Choroid plexus epithelial cell (primary cell): ENCODE measurements around the gene SLC9A3.

Experiments used
- DNase-seq: peaks from one replicate; pipeline ENCODE4 v3.0.0-alpha.2; 2010; ENCODE audit warnings: low read depth
- H3K4me3 ChIP-seq: 2 replicates; pipeline ENCODE4 v1.5.1; 2011; ENCODE audit warnings: low read depth, mild to moderate bottlenecking, control low read depth, low read length, moderate library complexity
- CTCF ChIP-seq: conservative IDR thresholded peaks from 2 replicates; pipeline ENCODE4 v1.5.1; 2011; ENCODE audit warnings: low read depth, mild to moderate bottlenecking, control low read depth, inconsistent platforms, low read length, moderate library complexity

The SLC9A3 gene

GRCh38 chr5:538801-539468, 14.7 kb upstream of the SLC9A3 start:
- no peak overlapping the region for H3K4me3 ChIP-seq
- DNase-seq = no peak
- TF ChIP-seq CTCF = no peak

- DNase-seq = no peak
- TF ChIP-seq CTCF = no peak
- no peak overlapping the region for H3K4me3 ChIP-seq
These were observed 14.1 kb upstream of the SLC9A3 start for GRCh38 chr5:538271-538771.

- no peak for TF ChIP-seq CTCF
- no peak overlapping the region for H3K4me3 ChIP-seq
- DNase-seq = no peak
These were observed 13.4 kb upstream of the SLC9A3 start for GRCh38 chr5:537621-538071.

GRCh38 chr5:537098-537497, 12.8 kb upstream of the SLC9A3 start:
- no peak for TF ChIP-seq CTCF
- no peak for DNase-seq
- H3K4me3 ChIP-seq = no peak overlapping the region

DNA sequence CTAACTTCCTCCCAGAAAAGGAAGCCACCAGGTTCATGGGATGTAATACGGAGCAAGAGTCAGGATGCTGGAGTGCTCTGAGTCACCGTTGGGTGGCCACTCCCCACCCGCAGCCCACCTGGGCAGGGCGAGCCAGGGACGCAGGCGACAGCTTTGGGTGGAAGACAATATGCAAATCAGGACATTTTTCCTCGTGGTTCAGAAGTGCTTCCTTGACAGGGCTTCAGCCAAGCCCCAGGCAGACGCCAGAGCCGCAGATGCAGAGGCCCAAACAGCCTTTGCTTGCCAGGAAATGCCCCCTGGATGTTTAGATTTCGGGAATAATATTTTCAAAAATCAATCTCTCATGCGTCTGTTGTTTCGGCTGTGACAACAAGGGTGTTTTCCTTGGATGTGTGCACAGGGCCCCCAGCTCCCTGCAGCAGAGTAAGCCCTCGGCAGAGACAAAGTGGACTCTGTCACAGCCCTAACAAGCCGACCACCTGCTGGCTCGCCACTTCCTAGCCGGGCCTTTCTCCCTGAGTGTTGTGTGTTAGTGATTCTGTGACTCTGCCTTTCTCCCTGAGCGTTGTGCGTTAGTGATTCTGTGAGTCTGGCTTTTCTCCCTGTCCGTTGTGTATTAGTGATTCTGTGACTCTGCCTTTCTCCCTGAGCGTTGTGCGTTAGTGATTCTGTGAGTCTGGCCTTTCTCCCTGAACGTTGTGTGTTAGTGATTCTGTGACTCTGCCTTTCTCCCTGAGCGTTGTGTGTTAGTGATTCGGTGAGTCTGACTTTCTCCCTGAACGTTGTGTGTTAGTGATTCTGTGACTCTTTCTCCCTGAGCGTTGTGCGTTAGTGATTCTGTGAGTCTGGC, 11.8 kb upstream of the SLC9A3 start:
- no peak for DNase-seq
- no peak for TF ChIP-seq CTCF
- no peak overlapping the region for H3K4me3 ChIP-seq

DNA sequence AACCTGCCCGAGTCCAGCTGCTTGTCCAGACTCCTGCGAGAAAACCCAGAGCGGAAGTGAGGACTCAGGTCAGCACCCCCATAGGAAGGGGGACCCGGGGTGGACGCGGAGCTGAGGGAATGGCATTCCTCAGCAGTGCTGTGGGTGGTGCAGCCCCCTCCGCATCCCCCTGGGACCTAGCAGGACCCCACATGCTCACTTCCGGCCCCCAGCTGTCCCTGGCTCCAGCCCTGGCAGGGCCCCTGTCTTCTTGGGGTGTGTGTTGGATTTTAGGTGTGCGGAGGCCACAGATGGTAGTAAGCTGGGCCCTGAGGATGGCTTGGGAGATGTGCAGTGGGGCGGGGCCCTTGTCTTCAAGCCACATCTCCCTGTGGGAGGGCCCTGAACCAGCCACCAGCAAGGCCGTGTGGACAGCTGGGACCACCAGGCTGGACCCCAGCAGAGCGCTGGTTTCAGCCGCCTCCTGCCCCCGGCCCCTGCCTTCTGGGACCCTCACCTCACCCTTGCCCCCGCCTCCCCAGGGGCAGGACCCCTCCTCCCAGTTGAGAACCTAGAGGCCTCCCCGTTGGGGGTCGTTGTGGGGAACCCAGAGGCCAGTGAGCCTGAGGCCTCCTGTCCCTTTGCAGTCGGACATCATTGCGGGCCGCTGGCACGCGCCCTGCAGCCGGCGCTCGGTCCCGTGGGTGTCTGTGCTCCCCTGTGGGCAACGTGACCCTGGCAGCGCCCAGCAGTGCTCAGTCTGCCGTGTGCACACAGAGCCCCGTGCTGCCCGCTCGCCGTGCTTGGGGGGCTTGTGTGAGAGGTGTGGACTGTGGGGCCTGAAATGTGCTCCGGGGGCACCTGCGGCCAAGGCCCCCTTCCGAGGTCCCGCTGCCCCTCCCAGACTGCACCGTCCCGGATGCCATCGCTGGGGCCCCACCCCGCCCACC, 10.8 kb upstream of the SLC9A3 start:
- no peak overlapping the region for H3K4me3 ChIP-seq
- no peak for DNase-seq
- TF ChIP-seq CTCF = no peak
